ENCODE results near the gene SNF8.

- TF ChIP-seq, protein P1, sequence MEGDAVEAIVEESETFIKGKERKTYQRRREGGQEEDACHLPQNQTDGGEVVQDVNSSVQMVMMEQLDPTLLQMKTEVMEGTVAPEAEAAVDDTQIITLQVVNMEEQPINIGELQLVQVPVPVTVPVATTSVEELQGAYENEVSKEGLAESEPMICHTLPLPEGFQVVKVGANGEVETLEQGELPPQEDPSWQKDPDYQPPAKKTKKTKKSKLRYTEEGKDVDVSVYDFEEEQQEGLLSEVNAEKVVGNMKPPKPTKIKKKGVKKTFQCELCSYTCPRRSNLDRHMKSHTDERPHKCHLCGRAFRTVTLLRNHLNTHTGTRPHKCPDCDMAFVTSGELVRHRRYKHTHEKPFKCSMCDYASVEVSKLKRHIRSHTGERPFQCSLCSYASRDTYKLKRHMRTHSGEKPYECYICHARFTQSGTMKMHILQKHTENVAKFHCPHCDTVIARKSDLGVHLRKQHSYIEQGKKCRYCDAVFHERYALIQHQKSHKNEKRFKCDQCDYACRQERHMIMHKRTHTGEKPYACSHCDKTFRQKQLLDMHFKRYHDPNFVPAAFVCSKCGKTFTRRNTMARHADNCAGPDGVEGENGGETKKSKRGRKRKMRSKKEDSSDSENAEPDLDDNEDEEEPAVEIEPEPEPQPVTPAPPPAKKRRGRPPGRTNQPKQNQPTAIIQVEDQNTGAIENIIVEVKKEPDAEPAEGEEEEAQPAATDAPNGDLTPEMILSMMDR (IDR thresholded peaks at IDR 0.05; ENCODE audit: insufficient read depth, low read depth, low read length) = no peak
- TF ChIP-seq EZH2 (IDR thresholded peaks at IDR 0.05; ENCODE audit: insufficient read depth, low read length) = no peak
These were observed 37.4 kb upstream of the SNF8 start for GRCh38 chr17:48981927-48982539.
